HEK293 (cell line): Measurements from ENCODE around the gene DPH5.

Source experiments
- SETDB1 ChIP-seq: IDR thresholded peaks from one replicate; pipeline ENCODE4 v1.6.1; 2017; ENCODE audit warnings: mild to moderate bottlenecking, low read length, moderate library complexity, mixed read lengths; ENCODE audit not compliant: insufficient read length
- ZFP3 ChIP-seq: fragments of 450-650 bp; formaldehyde crosslinking; IDR thresholded peaks from 2 replicates; pipeline ENCODE4 v1.5.1; 2016; ENCODE audit warnings: low read depth, missing biosample characterization, missing genetic modification characterization
- ZNF19 ChIP-seq: fragments of 450-650 bp; formaldehyde crosslinking; IDR thresholded peaks from 2 replicates; pipeline ENCODE4; 2016; ENCODE audit warnings: missing biosample characterization, missing genetic modification characterization, low read depth
- TF ChIP-seq, protein P1 (sequence below): fragments of 450-650 bp; formaldehyde crosslinking; IDR thresholded peaks from 2 replicates; pipeline ENCODE4 v1.5.1; 2016; ENCODE audit warnings: missing biosample characterization, missing genetic modification characterization

DNA sequence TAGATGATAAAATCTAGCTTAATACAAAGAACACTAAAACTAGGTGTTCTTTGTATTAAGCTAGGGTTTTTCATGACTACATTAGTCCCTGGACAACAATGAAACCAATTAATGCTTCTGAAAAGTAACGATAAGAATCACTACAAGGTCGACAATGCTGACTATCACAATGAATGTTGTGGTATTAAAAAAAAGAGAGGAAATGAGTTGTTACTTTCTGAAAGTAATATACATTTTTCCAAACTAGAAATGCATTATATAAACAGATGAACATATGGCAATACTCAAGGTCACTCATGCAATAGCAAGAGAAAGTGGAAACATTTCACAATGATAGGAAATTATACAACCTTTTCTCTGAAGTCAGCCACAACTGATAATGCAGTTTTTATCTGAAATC, 19.0 kb downstream of the DPH5 start:
- TF ChIP-seq, protein P1, sequence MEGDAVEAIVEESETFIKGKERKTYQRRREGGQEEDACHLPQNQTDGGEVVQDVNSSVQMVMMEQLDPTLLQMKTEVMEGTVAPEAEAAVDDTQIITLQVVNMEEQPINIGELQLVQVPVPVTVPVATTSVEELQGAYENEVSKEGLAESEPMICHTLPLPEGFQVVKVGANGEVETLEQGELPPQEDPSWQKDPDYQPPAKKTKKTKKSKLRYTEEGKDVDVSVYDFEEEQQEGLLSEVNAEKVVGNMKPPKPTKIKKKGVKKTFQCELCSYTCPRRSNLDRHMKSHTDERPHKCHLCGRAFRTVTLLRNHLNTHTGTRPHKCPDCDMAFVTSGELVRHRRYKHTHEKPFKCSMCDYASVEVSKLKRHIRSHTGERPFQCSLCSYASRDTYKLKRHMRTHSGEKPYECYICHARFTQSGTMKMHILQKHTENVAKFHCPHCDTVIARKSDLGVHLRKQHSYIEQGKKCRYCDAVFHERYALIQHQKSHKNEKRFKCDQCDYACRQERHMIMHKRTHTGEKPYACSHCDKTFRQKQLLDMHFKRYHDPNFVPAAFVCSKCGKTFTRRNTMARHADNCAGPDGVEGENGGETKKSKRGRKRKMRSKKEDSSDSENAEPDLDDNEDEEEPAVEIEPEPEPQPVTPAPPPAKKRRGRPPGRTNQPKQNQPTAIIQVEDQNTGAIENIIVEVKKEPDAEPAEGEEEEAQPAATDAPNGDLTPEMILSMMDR (tag by site-specific recombination) = no peak
- TF ChIP-seq ZNF19 (tag by site-specific recombination) = no peak
- TF ChIP-seq SETDB1 = no peak
- no peak for TF ChIP-seq ZFP3 (tag by site-specific recombination)
